ENCODE data around the gene NEDD4L. TPM values are rescaled to one million over a fixed set of nuclear protein-coding genes. Genes with fewer than 3 reads are reported as not detected.
"Not testable (repeated sequence)": the region's sequence is repeated elsewhere in the genome, so short reads cannot be mapped to it uniquely, and the experiment has no call there.

NEDD4L gene
- total and polyA plus RNA-seq, 4 donors: 10.2 to 20.3 (median 13.2) TPM

GRCh38 chr18:57995331-57995730 lies 48.7 kb upstream of the NEDD4L start:
- DNase-seq (ENCODE audit: low spot score): no peak
- Histone ChIP-seq H3K9me3 (ENCODE audit: control insufficient read depth in 4 of 4, low read length in 3 of 4) (no peaks in the 10 kb centered on the region), H3K36me3 (ENCODE audit: control insufficient read depth in 4 of 4, insufficient read depth in 3 of 4, low read depth in 1 of 4, low read length in 3 of 4) (no peaks in the 10 kb centered on the region), H3K27ac (ENCODE audit: low read depth in 1 of 2, low read length in 2 of 2) (no peak overlapping the region), H3K4me3 (ENCODE audit: low read depth in 1 of 3, low read length in 3 of 3) (no peak overlapping the region), H3K9ac (ENCODE audit: low read depth in 1 of 2, low read length in 2 of 2) (no peak overlapping the region), H3K4me1 (ENCODE audit: control insufficient read depth in 4 of 4, insufficient read depth in 4 of 4, low read length in 3 of 4) (no peaks in the 10 kb centered on the region), H3K27me3 (ENCODE audit: control insufficient read depth in 4 of 4, insufficient read depth in 4 of 4, low read length in 3 of 4) (no peaks in the 10 kb centered on the region)
- 68% methylated on average over 1 of the region's 1 CpG for WGBS
- TF ChIP-seq ATF3 (IDR thresholded peaks at IDR 0.05) (no peak), EGR1 (IDR thresholded peaks at IDR 0.05; ENCODE audit: low read depth in 2 of 2) (no peak), TAF1 (conservative IDR thresholded peaks at IDR 0.05) (no peak), ZBTB33 (IDR thresholded peaks at IDR 0.05) (no peak), CTCF (IDR thresholded peaks at IDR 0.05; ENCODE audit: low read depth, low read length, missing input control) (no peak), RXRA (IDR thresholded peaks at IDR 0.05) (no peak), MAX (IDR thresholded peaks at IDR 0.05) (no peak), YY1 (IDR thresholded peaks at IDR 0.05) (no peak), FOXA1 (IDR thresholded peaks at IDR 0.05) (no peak), GABPA (IDR thresholded peaks at IDR 0.05 in 1 of 2, conservative IDR thresholded peaks at IDR 0.05 in 1 of 2) (no peak), REST (IDR thresholded peaks at IDR 0.05) (no peak), SP1 (IDR thresholded peaks at IDR 0.05) (no peak), HNF4G (IDR thresholded peaks at IDR 0.05) (no peak), NR2F2 (IDR thresholded peaks at IDR 0.05) (no peak), FOXA2 (IDR thresholded peaks at IDR 0.05) (no peak), HNF4A (conservative IDR thresholded peaks at IDR 0.05) (no peak), JUND (IDR thresholded peaks at IDR 0.05) (no peak), RAD21 (IDR thresholded peaks at IDR 0.05) (no peak)

GRCh38 chr18:57996894-57997293 lies 47.1 kb upstream of the NEDD4L start:
- H3K9me3 ChIP-seq (ENCODE audit: control insufficient read depth in 4 of 4, low read length in 3 of 4); H3K9ac ChIP-seq (ENCODE audit: low read depth in 1 of 2, low read length in 2 of 2); H3K4me3 ChIP-seq (ENCODE audit: low read depth in 1 of 3, low read length in 3 of 3); H3K27ac ChIP-seq (ENCODE audit: low read depth in 1 of 2, low read length in 2 of 2); H3K36me3 ChIP-seq (ENCODE audit: control insufficient read depth in 4 of 4, insufficient read depth in 3 of 4, low read depth in 1 of 4, low read length in 3 of 4); DNase-seq (ENCODE audit: low spot score); H3K27me3 ChIP-seq (ENCODE audit: control insufficient read depth in 4 of 4, insufficient read depth in 4 of 4, low read length in 3 of 4); H3K4me1 ChIP-seq (ENCODE audit: control insufficient read depth in 4 of 4, insufficient read depth in 4 of 4, low read length in 3 of 4): not testable (repeated sequence)
- 96% methylated on average over 3 of the region's 3 CpGs for WGBS

Data from liver (tissue), 9 donors.